Measurements from ENCODE around the gene FIG4.
A peak's percentile ranks its signal among the peaks of the same experiment; 100 is the strongest.
"Not testable (repeated sequence)": the region's sequence is repeated elsewhere in the genome, so short reads cannot be mapped to it uniquely, and the experiment has no call there.

FIG4 gene

GRCh38 chr6:109705258-109705657 lies 14.2 kb downstream of the FIG4 start:
- peak; percentile 74 for DNase-seq

- DNase-seq, result no peak
Observed at GRCh38 chr6:109706513-109706912, 15.4 kb downstream of the FIG4 start.

GRCh38 chr6:109708099-109708498 lies 17.0 kb downstream of the FIG4 start:
- not testable (repeated sequence) for DNase-seq

- no peak for DNase-seq
Observed at GRCh38 chr6:109713097-109713496, 22.0 kb downstream of the FIG4 start.

GRCh38 chr6:109714166-109714565 lies 23.1 kb downstream of the FIG4 start:
- DNase-seq, result no peak

GRCh38 chr6:109714611-109715010 lies 23.5 kb downstream of the FIG4 start:
- DNase-seq, result no peak

- no peak for DNase-seq
Observed at GRCh38 chr6:109715616-109716015, 24.5 kb downstream of the FIG4 start.

- no peak for DNase-seq
Observed at GRCh38 chr6:109717971-109718370, 26.9 kb downstream of the FIG4 start.

- no peak for DNase-seq
Observed at GRCh38 chr6:109718991-109719390, 27.9 kb downstream of the FIG4 start.

- no peak for DNase-seq
Observed at GRCh38 chr6:109720311-109720710, 29.2 kb downstream of the FIG4 start.

- no peak for DNase-seq
Observed at GRCh38 chr6:109722011-109722410, 30.9 kb downstream of the FIG4 start.

- DNase-seq, result no peak
Observed at GRCh38 chr6:109722564-109723254, 31.6 kb downstream of the FIG4 start.

- DNase-seq, result not testable (repeated sequence)
Observed at GRCh38 chr6:109725250-109725649, 34.2 kb downstream of the FIG4 start.

- DNase-seq, result no peak
Observed at GRCh38 chr6:109736273-109737025, 45.4 kb downstream of the FIG4 start.

GRCh38 chr6:109738255-109738654 lies 47.2 kb downstream of the FIG4 start:
- DNase-seq, result no peak

- no peak for DNase-seq
Observed at GRCh38 chr6:109738667-109739066, 47.6 kb downstream of the FIG4 start.

GRCh38 chr6:109739686-109740085 lies 48.6 kb downstream of the FIG4 start:
- DNase-seq, result no peak

GRCh38 chr6:109740787-109741186 lies 49.7 kb downstream of the FIG4 start:
- DNase-seq, result no peak

GRCh38 chr6:109743739-109744138 lies 52.6 kb downstream of the FIG4 start:
- DNase-seq, result no peak

- not testable (repeated sequence) for DNase-seq
Observed at GRCh38 chr6:109744779-109745178, 53.7 kb downstream of the FIG4 start.

- no peak for DNase-seq
Observed at GRCh38 chr6:109747221-109747620, 56.1 kb downstream of the FIG4 start.

- no peak for DNase-seq
Observed at GRCh38 chr6:109759098-109759955, 68.2 kb downstream of the FIG4 start.

GRCh38 chr6:109760208-109760607 lies 69.1 kb downstream of the FIG4 start:
- DNase-seq, result no peak

- DNase-seq, result no peak
Observed at GRCh38 chr6:109762166-109762565, 71.1 kb downstream of the FIG4 start.

Data from activated naive CD4-positive, alpha-beta T cell treated with Interleukin-2 at 50 U/mL for 16 hours (primary cell).